ENCODE results near the gene CWC25. TPM values are rescaled to one million over a fixed set of nuclear protein-coding genes. Genes with fewer than 3 reads are reported as not detected.

Gene CWC25
- 7.4 and 10.4 TPM in 2 replicates for total RNA-seq

GRCh38 chr17:38824899-38825761, at the start of gene CWC25:
CWC25 (minus strand) TSS chr17:38825321; CDS start chr17:38825183, 138 bp downstream.

DNA sequence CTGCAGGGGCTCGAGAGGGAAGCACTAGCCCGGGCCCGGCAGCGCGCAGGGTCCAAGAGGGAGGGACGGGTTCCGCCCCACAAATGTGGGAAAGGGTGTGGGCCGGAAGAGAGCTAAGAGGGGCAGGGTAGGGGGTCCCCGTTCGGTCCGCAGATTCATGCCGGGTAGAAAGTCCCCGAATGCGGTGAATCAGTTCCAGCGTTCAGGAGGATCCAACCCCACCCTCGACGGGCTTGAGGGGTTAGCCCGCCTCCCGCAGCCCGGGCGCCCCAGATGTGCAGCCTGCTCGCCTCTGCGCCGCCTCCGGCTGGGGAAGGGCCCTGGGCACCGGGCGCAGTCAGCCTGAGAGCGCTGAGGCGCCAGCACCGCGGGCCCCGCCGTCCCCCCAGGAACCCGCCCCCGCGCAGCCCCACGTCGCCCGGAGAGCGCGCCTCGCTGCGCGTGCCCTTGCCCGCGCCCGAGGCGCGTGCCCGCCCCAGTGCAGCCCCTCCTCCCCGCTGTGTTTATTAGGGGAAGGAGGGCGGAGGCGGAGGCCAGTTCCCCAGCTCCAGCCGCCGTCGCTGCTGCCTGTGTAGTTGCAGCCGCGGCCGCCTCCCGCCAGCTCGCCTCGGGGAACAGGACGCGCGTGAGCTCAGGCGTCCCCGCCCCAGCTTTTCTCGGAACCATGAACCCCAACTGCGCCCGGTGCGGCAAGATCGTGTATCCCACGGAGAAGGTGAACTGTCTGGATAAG, 44.6 kb upstream of the CWC25 start, which contains the start of gene LASP1:
Gene LASP1 (plus strand): TSS at position 533 of the 733 bp plus-strand sequence. CDS start 132 bp downstream, at position 665.

DNA sequence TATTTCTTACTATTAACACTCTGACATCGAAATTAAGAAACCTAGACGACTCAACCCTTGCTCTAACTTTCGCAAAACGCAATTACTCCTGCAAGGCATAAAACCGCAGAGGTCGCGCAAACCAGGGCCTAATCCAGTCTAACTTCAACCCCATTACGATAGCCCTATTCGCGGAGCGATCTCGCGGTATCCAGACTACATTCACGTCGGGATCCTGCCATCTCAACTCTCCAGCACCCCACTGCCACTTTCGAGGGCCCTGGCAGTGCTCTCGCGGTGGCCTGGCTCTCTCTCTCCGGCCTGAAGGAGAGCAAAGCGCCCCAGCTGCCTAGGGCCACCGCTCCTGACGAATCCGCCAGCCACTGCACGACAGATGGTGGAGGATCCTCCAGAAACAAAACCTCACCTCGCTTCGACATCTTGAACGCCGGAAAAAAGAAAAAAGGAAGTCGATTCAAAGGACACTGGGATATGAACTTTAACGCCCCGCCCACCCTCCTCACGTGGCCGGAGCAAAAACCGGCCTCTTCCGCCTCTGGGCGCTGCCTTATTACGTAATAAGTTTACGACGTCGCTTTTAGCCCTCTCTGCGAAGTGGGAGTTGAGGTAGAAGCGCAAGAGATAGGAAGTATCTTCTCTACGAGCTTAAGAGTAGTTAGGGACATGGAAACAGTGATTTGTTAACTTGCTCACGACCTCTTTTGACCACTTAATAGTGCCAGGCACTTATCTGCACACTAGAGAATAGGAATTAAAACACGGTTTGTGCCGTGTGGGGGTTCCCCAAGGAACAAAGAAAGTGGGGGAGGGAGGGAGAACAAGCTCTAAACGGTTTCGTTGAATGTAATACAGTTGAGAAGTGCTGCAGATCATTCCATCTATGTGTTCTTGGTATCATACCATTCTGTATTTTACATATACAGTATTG, 28.4 kb upstream of the CWC25 start, which contains the start of gene RPL23:
Gene RPL23 (minus strand): TSS at position 430 of the 928 bp plus-strand sequence. CDS start 11 bp downstream, at position 419.

GRCh38 chr17:38799501-38800236, 25.5 kb downstream of the CWC25 start, which contains the start of gene PIP4K2B:
PIP4K2B (minus strand) TSS chr17:38799556; CDS start chr17:38799424, 132 bp downstream.

GRCh38 chr17:38752308-38753070, 72.6 kb downstream of the CWC25 start, which contains the start of gene PSMB3:
PSMB3 (plus strand) TSS chr17:38752741; CDS start chr17:38752827, 86 bp downstream.

Other genes with a start within 250 kb of the CWC25 start
- not detected in 2 replicates for gene SRCIN1, start 219.4 kb downstream of the CWC25 start, total RNA-seq
- 0.43 and 0.83 TPM in 2 replicates for gene EPOP, start 150.4 kb downstream of the CWC25 start, total RNA-seq
- gene MLLT6, start 120.0 kb downstream of the CWC25 start, total RNA-seq, result 15.8 and 27.6 TPM in 2 replicates
- 3.1 and 4.7 TPM in 2 replicates for gene CISD3, start 95.0 kb downstream of the CWC25 start, total RNA-seq
- 2.8 and 3.1 TPM in 2 replicates for gene PCGF2, start 77.0 kb downstream of the CWC25 start, total RNA-seq
- gene PSMB3, start 72.6 kb downstream of the CWC25 start, total RNA-seq, result 365 and 434 TPM in 2 replicates
- 26.6 and 41.3 TPM in 2 replicates for gene PIP4K2B, start 25.8 kb downstream of the CWC25 start, total RNA-seq
- gene RPL23, start 28.4 kb upstream of the CWC25 start, total RNA-seq, result 3,070 and 3,076 TPM in 2 replicates
- 60.3 and 71.7 TPM in 2 replicates for gene LASP1, start 44.7 kb upstream of the CWC25 start, total RNA-seq
- under 0.01 TPM in 1 of 2 replicates, not detected in the other for gene FBXO47, start 142.1 kb upstream of the CWC25 start, total RNA-seq